Endodermal cell (in vitro differentiated cells): ENCODE measurements around the gene CAVIN3. TPM values are rescaled to one million over a fixed set of nuclear protein-coding genes. Genes with fewer than 3 reads are reported as not detected.
A peak's percentile ranks its signal among the peaks of the same experiment; 100 is the strongest.

ENCODE experiments used
- DNase-seq: peaks from one replicate; pipeline ENCODE4 v3.0.0-alpha.2; 2017
- H3K27ac ChIP-seq: 2 replicates; pipeline ENCODE4 v1.5.1; 2013; ENCODE audit warnings: mild to moderate bottlenecking, low read depth, low read length, moderate library complexity
- H3K27me3 ChIP-seq: 2 replicates; pipeline ENCODE4 v1.6.1; 2013; ENCODE audit warnings: mild to moderate bottlenecking, low read length, moderate library complexity; ENCODE audit not compliant: insufficient read depth, control insufficient read depth, poor library complexity, severe bottlenecking
- H3K36me3 ChIP-seq: 2 replicates; pipeline ENCODE4 v1.7.0; 2013; ENCODE audit warnings: mild to moderate bottlenecking, low read length, moderate library complexity; ENCODE audit not compliant: control insufficient read depth, insufficient read depth
- H3K4me1 ChIP-seq: one replicate; pipeline ENCODE4 v1.7.0; 2013; ENCODE audit warnings: low read length; ENCODE audit not compliant: control insufficient read depth, insufficient read depth
- H3K4me3 ChIP-seq: 2 replicates; pipeline ENCODE4 v1.5.1; 2013; ENCODE audit warnings: mild to moderate bottlenecking, low read length, moderate library complexity
- H3K9ac ChIP-seq: 2 replicates; pipeline ENCODE4 v1.6.1; 2013; ENCODE audit warnings: mild to moderate bottlenecking, low read length, moderate library complexity; ENCODE audit not compliant: poor library complexity, severe bottlenecking; ENCODE audit errors: extremely low read depth
- H3K9me3 ChIP-seq: 2 replicates; pipeline ENCODE4 v1.6.1; 2013; ENCODE audit warnings: mild to moderate bottlenecking, low read length, moderate library complexity; ENCODE audit not compliant: control insufficient read depth
- H3K27ac Mint-ChIP-seq: 2 replicates; pipeline ENCODE4 v1.8.0; 2020; ENCODE audit warnings: mixed read lengths
- H3K27me3 Mint-ChIP-seq: 2 replicates; pipeline ENCODE4 v1.8.0; 2021; ENCODE audit warnings: mild to moderate bottlenecking, mixed read lengths; ENCODE audit not compliant: insufficient read depth
- H3K36me3 Mint-ChIP-seq: 2 replicates; pipeline ENCODE4 v1.8.0; 2020; ENCODE audit warnings: low read depth, mixed read lengths
- H3K4me1 Mint-ChIP-seq: 2 replicates; pipeline ENCODE4 v1.8.0; 2020; ENCODE audit warnings: mixed read lengths
- H3K4me3 Mint-ChIP-seq: 2 replicates; pipeline ENCODE4 v1.8.0; 2020; ENCODE audit warnings: mild to moderate bottlenecking, moderate library complexity, mixed read lengths
- H3K9me3 Mint-ChIP-seq: 2 replicates; pipeline ENCODE4 v1.8.0; 2020; ENCODE audit warnings: mild to moderate bottlenecking, mixed read lengths
- CTCF ChIP-seq: fragments of 200-600 bp; sonication (generic); conservative IDR thresholded peaks from 2 replicates; pipeline ENCODE4 v1.5.0; 2021; ENCODE audit warnings: antibody characterized with exemption, mild to moderate bottlenecking
- WGBS, 2 experiments: methylation state at CpG; one replicate each; pipeline versions ENCODE4 v1.1.5 to v1.1.7; 2013; ENCODE audit warnings: missing lambda C conversion rate in 2 of 2, mixed read lengths in 1 of 2; ENCODE audit not compliant: insufficient coverage in 1 of 2, insufficient read length in 1 of 2; 5-methylcytosine and 5-hydroxymethylcytosine counted together
- total RNA-seq, 2 donors: library from RNA; stranded (reverse); fragmentation: NEBNext Ultra II Directional in 1 of 2; extraction: Animal tissue kit (Norgen Biotek cat#: 25700) in 1 of 2; gene quantifications; 2 replicates in 1 of 2; 3 replicates in 1 of 2; pipeline ENCODE4 v1.2.1, GENCODE V29; 2021

The CAVIN3 gene
- total RNA-seq, 2 donors from 2014 or later, result 42.2 to 70.2 TPM

GRCh38 chr11:6297831-6298230 lies 22.5 kb downstream of the CAVIN3 start:
- Histone ChIP-seq H3K27me3 (no peaks in the 10 kb centered on the region), H3K9ac (no peak overlapping the region), H3K9me3 (no peaks in the 10 kb centered on the region), H3K27ac (no peak overlapping the region), H3K4me3 (no peak overlapping the region), H3K4me1 (peaks cover 6% of the 10 kb centered on the region), H3K36me3 (no peaks in the 10 kb centered on the region)
- Mint-ChIP-seq H3K27ac (no peak overlapping the region), H3K9me3 (no peaks in the 10 kb centered on the region), H3K36me3 (no peaks in the 10 kb centered on the region), H3K4me1 (peaks cover 37% of the 10 kb centered on the region), H3K27me3 (no peaks in the 10 kb centered on the region), H3K4me3 (no peak overlapping the region)
- peak; percentile 57 for TF ChIP-seq CTCF
- DNase-seq, result no peak
- 100% methylated on average over 1 of the region's 1 CpG for WGBS, 2 experiments

- DNase-seq, result peak; percentile 40
- no peak overlapping the region for H3K27ac ChIP-seq
- peaks cover 31% of the 10 kb centered on the region for H3K27me3 Mint-ChIP-seq
- peaks cover 10% of the 10 kb centered on the region for H3K4me1 ChIP-seq
- H3K4me3 Mint-ChIP-seq, result no peak overlapping the region
- WGBS, 2 experiments, result 89 to 93% methylated on average over 3 of the region's 4 CpGs
- H3K4me1 Mint-ChIP-seq, result peaks cover 30% of the 10 kb centered on the region
- TF ChIP-seq CTCF, result no peak
- no peaks in the 10 kb centered on the region for H3K36me3 ChIP-seq
- H3K9me3 Mint-ChIP-seq, result no peaks in the 10 kb centered on the region
- H3K27ac Mint-ChIP-seq, result no peak overlapping the region
- H3K9me3 ChIP-seq, result peaks cover 18% of the 10 kb centered on the region
- no peaks in the 10 kb centered on the region for H3K36me3 Mint-ChIP-seq
- no peaks in the 10 kb centered on the region for H3K27me3 ChIP-seq
- H3K9ac ChIP-seq, result no peak overlapping the region
- no peak overlapping the region for H3K4me3 ChIP-seq
These were observed 35.3 kb downstream of the CAVIN3 start for GRCh38 chr11:6285019-6285418.

- no peak for TF ChIP-seq CTCF
- peaks cover 31% of the 10 kb centered on the region for H3K4me1 Mint-ChIP-seq
- H3K27me3 Mint-ChIP-seq, result peaks cover 27% of the 10 kb centered on the region
- no peaks in the 10 kb centered on the region for H3K9me3 Mint-ChIP-seq
- Histone ChIP-seq H3K4me3 (no peak overlapping the region), H3K27ac (no peak overlapping the region), H3K4me1 (peaks cover 10% of the 10 kb centered on the region), H3K36me3 (no peaks in the 10 kb centered on the region), H3K9ac (no peak overlapping the region), H3K9me3 (peaks cover 18% of the 10 kb centered on the region), H3K27me3 (no peaks in the 10 kb centered on the region)
- no peaks in the 10 kb centered on the region for H3K36me3 Mint-ChIP-seq
- no peak overlapping the region for H3K4me3 Mint-ChIP-seq
- DNase-seq, result no peak
- 96 to 100% methylated on average over 2 to 3 of the region's 3 CpGs for WGBS, 2 experiments
- H3K27ac Mint-ChIP-seq, result no peak overlapping the region
These were observed 36.1 kb downstream of the CAVIN3 start for GRCh38 chr11:6284250-6284649.
